Fibroblast of lung (primary cell): ENCODE measurements around the gene KCNH6.

Experiments used
- CTCF ChIP-seq, 2 donors: IDR thresholded peaks in 1 of 2; conservative IDR thresholded peaks in 1 of 2; 1 replicate in 1 of 2; 2 replicates in 1 of 2; pipeline ENCODE4 v1.5.1; 2011 to 2012; ENCODE audit warnings: low read length in 2 of 2, control low read depth in 1 of 2, inconsistent platforms in 1 of 2, low read depth in 1 of 2, mild to moderate bottlenecking in 1 of 2
- EZH2 ChIP-seq: IDR thresholded peaks from 2 replicates; pipeline ENCODE4 v1.5.1; 2012; ENCODE audit warnings: low read length, control low read depth, mild to moderate bottlenecking; ENCODE audit errors: missing control alignments

- TF ChIP-seq CTCF (conservative IDR thresholded peaks at IDR 0.05 in 1 of 2, IDR thresholded peaks at IDR 0.05 in 1 of 2; ENCODE audit: low read depth in 1 of 2, low read length in 2 of 2) (no peak), EZH2 (no peak)
Observed at GRCh38 chr17:63534078-63534570, 11.0 kb downstream of the KCNH6 start.
